Hematopoietic multipotent progenitor cell (in vitro differentiated cells): ENCODE data around the gene LRRC37A3. TPM values are rescaled to one million over a fixed set of nuclear protein-coding genes. Genes with fewer than 3 reads are reported as not detected.
A peak's percentile ranks its signal among the peaks of the same experiment; 100 is the strongest.
"Not testable (repeated sequence)": the region's sequence is repeated elsewhere in the genome, so short reads cannot be mapped to it uniquely, and the experiment has no call there.

ENCODE experiments used
- DNase-seq, 3 donors: peaks; one replicate each; pipeline ENCODE4 v3.0.0-alpha.2; 2011 to 2015; ENCODE audit warnings: low read depth in 2 of 3, low spot score in 2 of 3
- total RNA-seq: library from RNA; depleted of rRNA; stranded (reverse); fragments of >200 nt; gene quantifications from one replicate; pipeline ENCODE4 v1.2.3, GENCODE V29; 2012

LRRC37A3 gene
- 16.7 TPM for total RNA-seq

DNA sequence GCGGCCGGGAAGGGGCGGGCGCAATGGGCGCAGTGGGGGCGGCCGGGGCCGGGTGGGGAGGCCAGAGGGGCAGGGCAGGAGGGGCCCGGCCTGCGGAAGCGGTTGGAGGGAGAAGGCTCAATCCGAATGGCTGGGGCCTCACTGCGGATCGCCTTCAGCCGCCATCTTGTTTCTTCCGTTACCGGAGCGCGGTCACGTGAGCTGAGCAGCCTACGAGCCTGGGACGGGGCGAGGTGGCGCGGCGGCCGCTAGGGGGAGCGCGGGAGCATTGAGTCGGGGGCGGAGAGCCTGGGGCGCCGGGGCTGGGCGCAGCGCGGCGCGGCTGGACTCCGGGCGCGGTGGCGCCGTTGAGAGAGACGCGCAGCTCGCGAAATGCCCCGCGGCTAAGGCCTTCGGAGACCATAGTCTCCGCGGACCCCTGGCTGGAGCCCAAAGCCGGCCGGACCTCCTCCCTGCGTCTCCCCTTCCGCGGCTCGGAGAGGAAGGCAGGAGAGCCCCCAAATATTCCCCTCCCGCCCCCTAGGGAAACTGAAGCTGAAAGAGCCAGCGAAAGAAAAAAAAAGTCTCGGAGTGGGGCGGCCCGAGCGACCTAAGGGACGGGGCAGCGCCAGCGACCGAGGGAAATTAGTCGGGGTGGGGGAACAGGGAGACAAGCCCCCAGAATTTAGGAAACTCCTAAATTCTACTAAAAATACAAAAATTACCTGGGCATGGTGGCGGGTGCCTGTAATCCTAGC, at the start of gene LRRC37A3:
Gene LRRC37A3, minus strand, starts transcription at position 190 of the 737 bp plus-strand sequence. CDS start 22,221 bp downstream, outside the sequence.
- DNase-seq, result peak; percentile 86 to 97 (median 90)

DNA sequence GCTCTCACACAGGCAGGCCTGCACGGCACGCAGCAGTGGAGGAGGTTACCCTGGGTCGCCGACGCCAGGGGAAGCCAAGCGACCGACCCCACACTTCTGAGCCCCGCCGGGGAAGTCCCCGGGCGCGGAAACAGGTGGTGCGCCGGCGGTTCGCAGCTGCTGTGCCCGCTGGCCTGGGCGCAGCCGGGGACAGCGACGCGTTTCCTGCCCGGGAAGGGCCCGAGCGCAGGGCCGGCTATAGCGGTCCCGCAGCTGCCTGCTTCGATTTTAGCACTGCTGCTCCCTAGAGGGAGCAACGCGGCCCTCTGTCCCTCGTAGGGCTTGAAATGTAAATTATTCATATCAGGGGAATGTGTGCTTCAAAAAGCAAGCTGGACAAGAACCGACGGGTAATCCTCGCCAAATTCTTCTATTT, 46.6 kb upstream of the LRRC37A3 start:
- peak; percentile 76 to 95 (median 94) for DNase-seq

DNA sequence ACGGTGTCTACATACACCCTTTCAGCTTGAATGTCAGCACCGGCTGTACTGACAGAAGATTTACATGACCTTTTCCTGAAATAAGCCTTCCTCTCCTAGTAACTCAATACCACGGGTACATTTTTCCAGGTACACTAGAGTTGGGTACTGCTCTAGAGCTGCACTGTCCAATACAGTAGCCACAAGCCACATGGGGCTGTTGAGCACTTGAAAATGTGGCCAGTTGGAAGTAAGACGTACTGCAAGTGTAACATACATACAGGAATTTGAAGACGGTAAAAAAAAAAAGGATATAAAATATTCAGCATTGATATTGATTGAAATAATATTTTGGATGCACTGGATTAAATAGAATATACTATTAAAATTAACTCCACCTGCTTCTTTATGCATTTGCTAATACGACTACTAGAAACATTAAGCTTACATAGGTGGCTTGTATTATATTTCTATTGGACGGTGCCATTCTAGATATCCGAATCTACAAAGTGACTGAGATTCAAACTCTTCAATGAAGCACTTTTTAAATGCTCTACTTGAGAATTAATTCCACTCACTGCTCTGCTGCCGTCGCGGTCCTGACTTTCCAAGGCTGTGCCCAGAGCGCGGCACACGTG, 46.1 kb upstream of the LRRC37A3 start:
- not testable (repeated sequence) for DNase-seq

DNA sequence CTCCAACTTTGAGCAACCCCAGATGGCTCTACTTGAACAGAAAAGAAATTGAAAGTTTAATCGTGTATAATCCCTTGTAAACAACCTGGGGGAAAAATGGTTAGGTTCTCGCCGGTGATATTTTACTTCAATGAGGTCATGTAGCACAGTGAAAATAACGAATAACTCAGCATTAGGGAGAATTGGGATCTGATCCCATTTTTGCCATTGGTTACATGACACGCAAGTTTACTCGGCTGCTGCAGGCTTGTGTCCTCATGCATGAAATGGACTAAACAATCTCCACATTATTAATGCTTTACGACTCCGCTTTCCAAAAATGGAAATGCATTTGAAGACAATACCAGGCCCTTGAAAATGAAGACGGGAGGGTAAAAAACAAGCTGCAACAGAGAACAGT, 45.5 kb upstream of the LRRC37A3 start:
- no peak for DNase-seq

DNA sequence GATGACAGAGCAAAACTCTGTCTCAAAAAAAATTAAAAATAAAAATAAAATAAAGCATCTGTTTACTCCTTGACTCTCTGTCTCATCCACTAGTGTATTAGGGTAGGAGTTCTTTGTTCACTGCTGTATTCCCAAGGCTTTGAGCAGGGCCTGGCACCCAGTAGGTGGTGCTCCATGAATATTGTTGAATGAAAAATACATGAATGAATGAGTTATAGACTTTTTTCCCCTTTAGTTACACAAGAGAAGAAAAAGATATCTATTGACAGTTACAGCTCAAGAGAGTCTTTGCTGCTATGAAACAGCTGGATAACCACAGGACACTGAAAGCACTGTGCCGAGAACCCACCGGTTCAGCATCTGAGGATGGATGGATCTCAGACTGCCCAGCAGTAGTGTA, 44.5 kb upstream of the LRRC37A3 start:
- DNase-seq, result not testable (repeated sequence)

DNA sequence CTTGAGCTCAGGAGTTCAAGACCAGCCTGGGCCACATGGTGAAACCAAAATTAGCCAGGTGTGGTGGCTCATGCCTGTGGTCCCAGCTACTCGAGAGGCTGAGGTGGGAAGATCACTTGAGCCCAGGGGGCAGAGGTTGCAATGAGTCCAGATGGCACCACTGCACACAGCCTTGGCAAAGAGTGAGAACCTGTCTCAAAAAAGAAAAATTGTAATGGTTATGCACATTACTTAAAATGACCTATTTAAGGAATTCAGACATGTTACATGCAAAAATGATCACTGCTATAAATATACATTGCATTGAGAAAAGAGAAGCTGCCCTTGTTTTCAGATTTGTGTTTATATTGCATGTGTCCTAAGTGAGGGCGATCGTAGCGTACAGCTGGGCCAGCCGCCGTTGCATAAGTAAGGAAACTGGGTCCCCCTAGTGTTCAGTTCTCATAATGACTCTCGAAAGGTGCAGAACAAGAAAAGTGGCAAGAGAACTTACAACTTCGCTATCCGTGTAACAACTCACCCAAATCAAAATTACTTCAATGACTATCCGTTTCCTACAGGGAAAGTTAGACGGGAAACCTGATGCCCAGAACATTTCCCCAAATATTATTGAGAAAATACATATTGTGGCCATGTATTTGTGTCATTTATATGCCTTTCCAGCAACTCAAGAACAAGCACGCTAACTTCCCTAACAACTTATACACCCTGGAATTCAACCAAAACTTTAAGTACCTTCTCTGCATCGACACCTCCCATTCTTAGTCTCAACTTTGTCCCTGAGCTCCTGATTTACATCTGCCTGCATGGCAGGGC, 42.5 kb upstream of the LRRC37A3 start:
- peak in 1 of 3 donors; percentile 83 for DNase-seq

DNA sequence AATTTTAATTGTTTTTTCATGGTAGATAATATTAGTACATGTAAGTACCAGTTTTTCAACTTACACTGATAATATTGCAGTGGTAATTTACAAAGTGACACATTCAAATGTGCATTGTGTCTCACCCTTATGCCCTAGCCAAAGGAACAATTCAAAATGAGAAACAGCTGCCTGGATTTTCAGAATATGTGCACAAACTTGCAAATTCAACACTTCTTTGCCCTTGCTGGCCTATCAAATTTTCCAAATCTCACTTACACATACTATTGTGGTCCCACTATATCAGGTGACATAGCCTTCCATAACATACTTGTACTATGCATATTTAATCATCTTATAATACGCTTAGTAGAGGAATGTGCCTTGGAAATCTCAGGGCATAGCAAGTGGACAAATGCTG, 32.6 kb upstream of the LRRC37A3 start:
- DNase-seq, result no peak

DNA sequence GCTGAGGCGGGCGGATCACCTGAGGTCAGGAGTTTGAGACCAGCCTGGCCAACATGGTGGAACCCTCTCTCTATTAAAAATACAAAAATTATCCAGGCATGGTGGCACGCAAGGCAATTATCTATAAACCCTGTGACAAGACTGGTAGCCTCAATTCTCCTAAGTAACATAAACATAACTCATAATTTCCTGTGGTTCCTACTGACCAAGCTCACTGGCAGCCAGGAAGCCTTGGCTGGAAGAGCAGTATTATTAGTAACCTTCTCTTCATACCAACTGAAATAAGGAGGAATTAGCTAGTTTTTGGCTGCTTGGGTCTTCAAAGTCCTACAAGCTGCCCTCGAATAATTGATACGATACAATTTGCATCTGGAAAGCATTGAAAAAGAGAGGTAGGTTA, 31.6 kb upstream of the LRRC37A3 start:
- DNase-seq, result no peak

DNA sequence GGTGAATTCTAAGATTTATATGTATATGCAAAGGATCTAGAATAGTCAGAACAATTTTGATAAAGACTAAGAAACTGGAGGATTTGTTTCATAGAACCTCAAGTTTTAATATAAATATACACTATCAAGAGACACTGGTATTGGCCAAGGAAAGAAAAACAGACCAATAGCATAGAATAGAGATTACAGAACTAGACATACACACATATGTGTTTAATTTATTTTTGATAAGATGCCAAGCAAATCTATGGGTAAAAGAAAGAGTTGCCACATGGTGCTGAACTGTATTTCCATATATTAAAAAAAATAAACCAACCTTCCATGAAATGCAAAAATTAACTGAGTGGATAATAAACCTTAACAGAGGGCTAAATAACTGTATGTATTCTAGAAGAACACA, 27.9 kb upstream of the LRRC37A3 start:
- DNase-seq, result no peak

DNA sequence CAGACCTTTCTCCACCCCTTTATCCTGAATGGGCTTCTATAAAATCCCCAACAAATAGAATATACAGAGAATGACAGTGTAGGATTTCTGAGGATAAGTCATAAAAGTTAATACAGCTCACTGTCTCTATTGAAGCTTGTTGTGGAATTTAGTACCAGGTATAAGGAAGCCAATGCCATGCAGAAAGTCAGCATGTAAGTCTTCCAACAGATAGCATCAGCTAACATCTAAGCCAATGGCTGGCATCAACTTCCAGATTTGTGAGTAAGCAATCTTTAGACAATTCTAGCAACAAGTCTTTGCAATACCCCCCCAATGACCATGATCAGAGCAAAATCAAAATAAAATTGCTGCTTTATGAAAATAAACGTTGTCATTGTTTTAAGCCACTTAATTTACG, 22.5 kb upstream of the LRRC37A3 start:
- DNase-seq, result no peak

DNA sequence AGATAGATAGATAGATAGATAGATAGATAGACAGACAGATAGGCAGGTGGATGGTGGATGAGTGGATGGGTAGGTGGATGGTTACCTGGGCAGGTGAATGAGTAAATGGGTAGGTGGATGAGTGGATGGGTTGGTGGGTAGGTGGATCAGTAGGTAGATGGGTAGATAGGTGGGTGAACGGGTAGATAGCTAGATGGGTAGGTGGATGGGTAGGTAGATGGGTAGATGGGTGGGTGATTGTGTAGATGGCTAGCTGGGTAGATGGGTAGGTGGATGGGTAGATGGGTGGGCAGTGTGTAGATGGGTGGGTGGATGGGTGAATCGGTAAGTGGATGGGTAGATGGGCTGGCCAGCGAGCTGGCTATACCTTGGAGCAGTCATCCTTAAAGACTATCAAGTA, 21.8 kb upstream of the LRRC37A3 start:
- DNase-seq, result no peak

DNA sequence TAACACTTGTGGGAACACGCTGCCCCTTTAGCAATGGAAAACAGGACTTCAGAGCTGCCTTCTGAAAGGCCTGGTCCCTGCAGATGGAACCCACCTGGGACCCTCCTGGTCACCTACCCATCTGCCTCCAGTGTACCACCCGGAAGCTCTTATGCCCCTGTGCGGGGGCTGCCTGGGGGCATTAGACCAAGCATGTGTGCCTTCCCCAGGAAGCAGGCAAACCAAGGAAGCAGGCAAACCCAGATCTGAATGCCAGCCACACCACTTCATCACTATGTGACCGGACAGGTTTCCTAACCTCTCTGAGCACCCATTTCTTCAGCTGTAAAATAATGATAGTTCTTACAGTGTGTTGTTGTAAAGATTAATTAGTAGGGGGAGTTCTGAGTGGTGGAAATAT, 20.8 kb upstream of the LRRC37A3 start:
- DNase-seq, result no peak

DNA sequence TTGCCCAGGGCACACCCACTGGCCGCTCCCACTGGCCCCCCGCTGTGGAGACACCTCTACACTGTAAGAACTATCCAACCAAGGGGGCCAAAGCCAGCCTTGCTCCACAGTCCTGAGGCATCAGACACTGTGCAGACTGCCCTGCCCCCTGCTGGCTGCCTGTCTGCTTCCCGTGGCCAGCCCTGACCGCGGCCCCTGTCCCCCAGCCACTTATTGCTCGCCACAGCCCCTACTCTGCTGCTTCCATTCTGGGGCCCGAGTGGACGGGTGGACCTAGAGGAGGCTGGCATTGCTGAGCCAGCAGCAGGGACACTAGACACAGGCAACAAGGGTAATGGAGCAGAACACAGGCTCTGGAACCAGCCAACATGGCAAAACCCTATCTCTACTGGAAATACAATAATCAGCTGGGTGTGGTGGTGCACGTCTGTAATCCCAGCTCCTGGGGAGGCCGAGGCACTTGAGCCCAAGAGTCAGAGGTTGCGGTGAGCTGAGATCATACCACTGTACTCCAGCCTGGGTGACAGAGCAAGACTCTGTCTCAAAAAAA, 19.7 kb upstream of the LRRC37A3 start:
- DNase-seq, result peak in 2 of 3 donors; percentile 58 to 66

DNA sequence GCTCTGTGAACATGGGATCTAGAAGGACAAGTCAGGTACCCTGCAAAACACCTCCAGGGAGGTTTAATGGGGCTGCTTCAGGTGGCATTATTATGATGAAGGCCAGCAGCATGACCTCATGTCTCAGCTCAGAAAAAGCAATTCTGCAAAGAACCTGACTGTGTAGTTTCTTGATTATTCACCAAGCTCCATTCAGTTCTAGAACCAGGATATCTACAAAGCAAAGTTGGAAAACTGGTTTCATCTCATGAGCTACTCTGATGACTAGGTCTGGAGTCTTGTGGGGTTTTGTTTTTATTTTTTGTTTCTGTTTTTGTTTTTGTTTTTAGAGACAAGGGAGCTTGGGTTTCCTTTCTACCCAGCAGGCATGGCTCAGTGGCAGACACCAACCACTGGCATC, 19.0 kb upstream of the LRRC37A3 start:
- no peak for DNase-seq

DNA sequence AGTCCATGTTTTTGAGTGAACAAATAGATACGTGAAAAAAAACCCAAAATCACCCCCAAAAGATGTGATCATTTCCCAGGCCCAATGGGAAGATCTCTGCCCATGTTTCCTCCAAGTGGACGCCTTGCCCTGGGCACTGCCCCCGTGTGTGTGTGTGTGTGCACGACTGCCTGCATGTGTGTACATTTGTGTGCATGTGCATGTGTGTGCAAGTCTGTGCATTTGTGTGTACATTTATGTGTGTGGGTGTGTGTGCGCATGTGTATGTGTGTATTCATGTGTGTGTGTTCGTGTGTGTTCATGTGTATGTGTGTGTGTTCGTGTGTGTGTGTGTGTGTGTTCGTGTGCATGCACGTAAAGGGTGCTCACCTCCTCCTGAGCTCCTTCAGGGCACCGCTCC, 16.8 kb upstream of the LRRC37A3 start:
- DNase-seq, result no peak

DNA sequence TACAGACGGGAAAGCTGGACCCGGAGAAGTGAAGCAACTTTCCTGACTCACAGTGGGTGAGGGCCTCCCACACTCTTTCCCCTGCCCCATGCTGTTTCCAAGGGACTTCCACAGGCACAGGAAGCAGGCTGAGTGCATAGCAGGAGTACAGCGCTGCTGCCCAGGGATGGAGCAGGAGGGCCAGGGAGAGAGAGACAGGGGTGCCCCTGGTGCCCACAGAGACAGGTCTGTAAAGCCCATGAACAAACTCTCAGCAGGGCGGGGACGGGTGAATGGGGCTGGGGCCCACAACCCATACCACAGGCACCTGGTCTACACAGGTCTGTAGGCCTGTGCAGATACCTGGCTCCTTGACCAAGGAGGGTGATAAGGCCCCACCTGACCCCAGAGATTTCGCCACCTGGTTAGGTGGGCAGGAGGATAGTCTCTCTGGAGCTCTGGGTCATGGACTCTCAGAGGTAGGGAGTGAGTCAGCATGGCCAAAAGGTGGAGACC, 15.1 kb upstream of the LRRC37A3 start:
- not testable (repeated sequence) for DNase-seq

DNA sequence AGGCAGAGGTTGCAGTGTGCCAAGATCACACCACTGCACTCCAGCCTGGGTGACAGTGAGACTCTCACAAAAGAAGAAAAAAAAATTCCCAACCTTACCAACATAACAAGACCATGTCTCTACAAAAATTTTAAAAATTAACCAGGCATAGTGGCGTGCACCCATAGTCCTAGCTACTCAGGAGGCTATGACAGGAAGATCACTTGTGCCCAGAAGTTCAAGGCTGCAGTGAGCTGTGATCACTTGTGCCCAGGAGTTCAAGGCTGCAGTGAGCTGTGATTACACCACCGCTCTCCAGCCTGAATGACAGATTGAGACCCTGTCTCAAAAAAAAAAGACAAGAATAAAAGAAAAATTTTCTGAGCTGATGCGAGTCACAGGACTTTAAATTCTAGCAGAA, 13.6 kb upstream of the LRRC37A3 start:
- DNase-seq, result not testable (repeated sequence)

DNA sequence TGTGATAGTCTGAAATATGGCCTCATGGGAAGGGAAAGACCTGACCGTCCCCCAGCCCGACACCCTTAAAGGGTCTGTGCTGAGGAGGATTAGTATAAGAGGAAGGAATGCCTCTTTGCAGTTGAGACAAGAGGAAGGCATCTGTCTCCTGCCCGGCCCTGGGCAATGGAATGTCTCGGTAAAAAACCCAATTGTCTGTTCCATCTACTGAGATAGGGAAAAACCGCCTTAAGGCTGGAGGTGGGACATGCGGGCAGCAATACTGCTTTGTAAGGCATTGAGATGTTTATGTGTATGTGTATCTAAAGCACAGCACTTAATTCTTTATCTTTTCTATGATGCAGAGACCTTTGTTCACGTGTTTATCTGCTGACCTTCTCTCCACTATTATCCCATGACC, 11.1 kb upstream of the LRRC37A3 start:
- not testable (repeated sequence) for DNase-seq

DNA sequence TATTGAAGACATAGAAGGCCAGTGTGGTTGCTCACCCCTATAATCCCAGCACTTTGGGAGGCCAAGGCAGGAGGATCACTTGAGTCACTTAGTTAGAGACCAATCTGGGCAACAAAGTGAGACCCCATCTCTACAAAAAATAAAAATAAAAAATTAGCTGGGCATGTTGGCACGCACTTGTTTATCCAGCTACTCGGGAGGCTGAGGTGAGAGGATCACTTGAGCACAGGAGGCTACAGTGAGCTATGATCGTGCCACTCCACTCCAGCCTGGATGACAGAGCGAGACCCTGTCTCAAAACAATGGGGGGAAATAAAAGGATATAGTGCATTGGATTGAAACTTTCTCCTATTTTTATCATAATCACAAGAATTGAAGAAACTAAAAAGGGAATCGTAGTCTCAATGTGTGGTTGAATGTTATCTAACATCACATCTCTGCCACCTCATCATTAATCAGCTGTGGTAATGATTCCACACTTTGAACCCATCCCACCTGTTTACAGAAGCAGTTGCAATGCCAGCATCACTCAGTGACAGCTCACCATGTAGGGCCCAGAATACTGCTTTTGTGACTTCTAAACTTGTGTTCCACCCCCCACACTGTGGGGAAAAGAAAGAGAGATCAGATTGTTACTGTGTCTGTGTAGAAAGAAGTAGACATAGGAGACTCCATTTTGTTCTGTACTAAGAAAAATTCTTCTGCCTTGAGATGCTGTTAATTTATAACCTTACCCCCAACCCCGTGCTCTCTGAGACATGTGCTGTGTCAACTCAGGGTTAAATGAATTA, 10.3 kb upstream of the LRRC37A3 start:
- peak in 1 of 3 donors; percentile 43 for DNase-seq

DNA sequence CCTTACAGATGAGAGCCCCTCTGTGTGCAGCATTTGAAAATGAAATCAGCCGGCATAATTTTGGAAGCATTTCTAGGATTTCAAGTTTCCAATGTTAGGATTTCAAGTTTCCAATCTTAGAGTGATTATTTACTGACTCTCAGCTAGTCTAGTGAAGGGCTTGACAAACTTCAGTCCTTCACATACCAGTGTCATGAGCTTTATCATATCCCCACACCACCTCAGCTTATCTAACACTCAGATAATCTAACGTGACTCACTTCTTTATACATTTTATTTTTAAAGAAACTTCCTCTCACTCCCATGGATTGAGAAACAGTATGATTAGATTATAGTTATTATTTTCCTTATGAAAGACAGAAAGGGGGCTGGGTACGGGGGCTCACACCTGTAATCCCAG, 9.4 kb upstream of the LRRC37A3 start:
- DNase-seq, result not testable (repeated sequence)
